ENCODE measurements around the gene ARHGAP30.
"Not testable (repeated sequence)": the region's sequence is repeated elsewhere in the genome, so short reads cannot be mapped to it uniquely, and the experiment has no call there.

ARHGAP30 gene

GRCh38 chr1:161069731-161070270, at the start of gene ARHGAP30:
Gene ARHGAP30, minus strand, starts transcription at chr1:161069891. Its CDS starts 267 bp downstream, at chr1:161069624.
- DNase-seq = no peak

DNA sequence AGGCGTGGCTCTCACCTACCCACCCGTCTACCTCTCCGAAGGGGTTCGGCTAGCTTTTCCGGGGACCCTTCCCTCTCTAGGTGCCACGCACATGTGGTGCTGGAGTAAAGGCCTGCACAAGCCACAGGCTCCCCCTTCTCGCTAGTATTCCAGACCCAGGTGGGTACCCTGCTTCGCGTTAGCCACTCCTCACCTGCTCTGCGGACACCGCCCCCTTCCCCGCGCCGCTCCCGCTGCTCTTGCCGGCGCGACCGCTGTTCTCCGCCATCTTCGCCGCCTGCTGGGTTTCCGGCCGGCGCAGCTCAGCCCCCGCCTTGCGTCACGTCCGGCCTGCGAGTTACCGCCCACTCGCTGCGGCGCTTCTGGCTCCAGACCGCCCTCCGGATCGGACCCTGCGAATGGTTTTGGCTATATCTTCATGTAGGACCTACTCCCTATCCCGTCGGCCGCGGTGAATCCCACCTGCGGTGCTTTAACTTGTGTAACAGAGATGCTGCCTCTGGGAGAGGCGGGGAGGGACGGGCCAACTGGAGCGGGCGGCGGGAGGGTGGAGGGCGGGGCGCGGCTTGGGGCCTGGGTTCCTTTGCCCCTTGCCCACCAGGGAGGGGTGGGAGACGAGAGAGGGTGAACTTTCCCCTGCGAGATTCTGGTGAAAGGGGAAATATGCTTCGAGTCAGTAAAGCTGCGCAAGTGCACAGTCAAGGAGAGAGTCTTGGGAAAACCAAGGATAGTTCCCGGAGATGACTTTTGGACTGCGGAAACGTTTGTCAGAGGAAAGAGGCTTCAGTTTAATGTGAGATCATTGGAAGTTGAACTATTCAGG, 48.3 kb upstream of the ARHGAP30 start, which contains the start of the genes NIT1 and PFDN2:
TSS of gene NIT1 (plus strand) at position 347 of the 823 bp plus-strand sequence. CDS start at position 419, 72 bp downstream.
TSS of gene PFDN2 (minus strand) at position 279 of the 823 bp plus-strand sequence. CDS start at position 268, 11 bp downstream.
- peak; percentile 86 for DNase-seq

GRCh38 chr1:161115961-161116360, 46.3 kb upstream of the ARHGAP30 start:
- not testable (repeated sequence) for DNase-seq

DNA sequence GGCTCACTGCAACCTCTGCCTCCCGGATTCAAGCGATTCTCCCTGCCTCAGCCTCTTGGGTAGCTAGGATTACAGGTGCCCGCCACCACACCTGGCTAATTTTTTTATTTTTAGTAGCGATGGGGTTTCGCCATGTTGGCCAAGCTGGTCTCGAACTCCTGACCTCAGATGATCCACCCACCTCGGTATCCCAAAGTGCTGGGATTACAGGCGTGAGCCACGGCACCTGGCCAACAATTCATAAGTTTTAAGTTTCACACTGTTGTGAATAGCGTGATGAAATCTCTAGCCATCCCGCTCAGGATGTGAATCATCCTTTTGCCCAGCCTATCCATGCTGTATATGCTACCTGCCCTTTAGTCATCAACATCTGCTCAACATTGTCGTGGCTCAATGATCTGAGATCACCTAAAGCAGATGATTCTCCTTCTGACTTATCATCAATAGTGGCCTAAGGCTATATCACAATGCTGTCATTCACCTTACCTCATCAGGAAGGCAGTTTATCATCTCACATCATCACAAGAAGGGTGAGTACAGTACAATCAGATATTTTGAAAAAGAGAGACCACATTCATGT, 45.5 kb upstream of the ARHGAP30 start:
- DNase-seq = no peak

- DNase-seq = no peak
Measured at GRCh38 chr1:161114556-161114955, 44.9 kb upstream of the ARHGAP30 start.

DNA sequence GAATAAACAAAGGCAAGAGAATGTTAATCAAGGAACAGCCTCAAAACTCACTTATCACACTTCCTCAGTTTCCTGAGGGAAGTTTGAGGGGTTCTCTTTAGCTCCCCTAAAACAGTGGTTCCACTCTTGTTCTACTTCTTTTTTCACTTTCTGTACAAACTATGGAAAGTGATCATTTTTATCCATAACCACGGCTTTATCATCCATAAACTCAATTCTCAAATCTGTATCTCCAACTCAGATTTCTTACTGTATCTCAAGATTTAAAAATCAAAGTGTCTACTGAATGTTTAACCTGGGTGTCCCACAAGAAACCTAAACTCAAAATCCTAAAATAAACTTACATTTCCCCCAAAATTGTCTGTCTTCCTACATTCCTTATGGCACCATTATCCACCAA, 44.2 kb upstream of the ARHGAP30 start:
- DNase-seq = no peak

- DNase-seq = no peak
Measured at GRCh38 chr1:161111527-161111926, 41.8 kb upstream of the ARHGAP30 start.

- no peak for DNase-seq
Measured at GRCh38 chr1:161111117-161111516, 41.4 kb upstream of the ARHGAP30 start.

DNA sequence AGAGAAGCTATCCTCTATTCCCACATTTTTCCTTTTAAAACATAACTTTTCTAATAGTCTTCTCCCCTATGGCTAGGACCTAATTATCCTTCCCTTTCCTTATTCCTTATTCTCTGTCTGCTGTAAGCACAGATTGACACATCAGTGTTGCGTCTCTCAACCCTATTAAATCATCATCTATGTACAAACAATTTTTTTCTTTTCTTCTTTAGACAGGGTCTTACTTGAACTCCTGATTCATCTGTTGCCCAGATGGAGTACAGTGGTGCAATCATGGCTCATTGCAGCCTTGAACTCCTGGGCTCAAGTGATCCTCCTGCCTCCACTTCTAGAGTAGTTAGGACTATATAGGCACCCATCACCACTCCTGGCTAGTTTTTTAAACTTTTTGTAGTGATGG, 36.7 kb upstream of the ARHGAP30 start:
- DNase-seq = no peak

- DNase-seq = no peak
Measured at GRCh38 chr1:161100556-161100955, 30.9 kb upstream of the ARHGAP30 start.

GRCh38 chr1:161099090-161099802, 29.6 kb upstream of the ARHGAP30 start:
- DNase-seq = no peak

DNA sequence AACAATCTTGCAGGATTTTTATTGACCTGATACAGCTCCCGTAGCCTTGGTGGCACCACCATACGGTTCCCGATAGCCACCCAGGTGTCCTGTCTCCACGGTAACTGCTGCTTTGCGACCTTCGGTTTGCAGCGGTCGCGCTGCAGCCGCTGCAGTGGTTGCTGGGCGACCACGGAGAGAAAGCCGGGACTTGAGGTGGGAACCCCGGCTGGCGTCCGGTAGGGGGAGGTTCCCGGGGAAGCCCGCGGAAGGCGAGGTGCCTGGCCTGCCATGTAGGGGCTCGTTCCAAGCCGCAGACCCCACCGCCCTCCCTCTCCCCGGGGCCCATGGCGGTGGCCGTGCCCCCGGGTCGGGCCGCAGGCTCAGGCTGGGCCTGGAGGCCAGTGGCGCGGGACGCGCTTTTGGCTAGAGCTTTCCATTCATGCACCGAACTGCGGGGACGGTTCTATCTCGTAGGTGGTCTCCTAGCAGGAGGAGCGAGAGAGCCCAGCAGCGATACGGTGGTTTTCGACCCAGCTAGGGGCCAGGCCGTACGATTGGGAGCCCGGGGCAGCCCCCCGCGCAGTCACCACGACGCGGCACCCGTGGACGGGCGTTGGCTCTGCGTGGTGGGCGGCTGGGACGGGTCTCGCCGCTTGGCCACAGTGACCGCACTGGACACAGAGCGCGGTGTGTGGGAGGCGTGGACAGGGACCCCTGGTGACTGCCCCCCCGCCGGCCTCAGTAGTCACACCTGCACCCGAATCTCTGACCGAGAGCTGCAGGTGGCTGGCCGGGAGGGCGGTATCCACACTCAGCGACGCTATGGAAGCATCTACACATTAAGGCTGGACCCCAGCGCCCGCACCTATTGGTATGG, 28.7 kb upstream of the ARHGAP30 start, which contains the start of gene KLHDC9:
TSS of gene KLHDC9 (plus strand) at position 152 of the 859 bp plus-strand sequence. CDS start at position 327, 175 bp downstream.
- DNase-seq = peak; percentile 91

- no peak for DNase-seq
Measured at GRCh38 chr1:161096530-161096929, 26.8 kb upstream of the ARHGAP30 start.

DNA sequence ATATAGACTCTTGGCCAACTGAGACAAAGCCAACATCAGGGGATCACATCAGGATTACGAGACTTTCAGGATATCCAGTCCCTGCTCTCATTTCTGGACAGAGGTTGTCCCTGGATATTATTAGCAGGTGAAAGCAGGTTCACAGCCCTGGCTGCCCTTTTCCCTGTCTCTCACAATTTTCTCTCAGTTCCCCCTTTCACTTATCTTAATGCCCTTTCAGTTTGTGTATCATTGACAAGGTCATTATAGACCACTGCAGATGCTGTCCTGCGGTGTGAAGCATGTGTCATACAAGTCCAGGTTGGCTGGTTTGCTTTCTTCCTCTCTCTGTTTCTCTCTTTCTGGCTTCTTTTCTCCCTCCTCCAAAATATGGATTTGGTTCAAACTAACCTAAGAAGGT, 26.3 kb upstream of the ARHGAP30 start:
- DNase-seq = no peak

- no peak for DNase-seq
Measured at GRCh38 chr1:161095230-161095629, 25.5 kb upstream of the ARHGAP30 start.

DNA sequence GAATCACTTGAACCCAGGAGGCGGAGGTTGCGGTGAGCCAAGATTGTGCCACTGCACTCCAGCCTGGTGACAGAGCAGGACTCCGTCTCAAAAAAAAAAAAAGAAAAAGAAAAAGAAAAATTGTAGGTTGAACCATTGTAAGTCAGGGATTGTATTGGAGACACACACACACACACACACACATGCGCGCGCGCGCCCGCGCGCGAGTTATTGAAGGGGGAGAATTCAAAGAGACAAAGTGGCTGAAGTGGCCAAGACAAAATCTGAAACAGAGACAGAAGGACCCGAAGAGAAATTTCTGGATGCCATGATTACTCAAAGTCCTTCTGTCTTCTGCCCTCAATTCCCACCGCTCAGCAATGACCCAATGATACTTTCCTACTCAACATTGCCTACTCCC, 24.8 kb upstream of the ARHGAP30 start:
- no peak for DNase-seq

DNA sequence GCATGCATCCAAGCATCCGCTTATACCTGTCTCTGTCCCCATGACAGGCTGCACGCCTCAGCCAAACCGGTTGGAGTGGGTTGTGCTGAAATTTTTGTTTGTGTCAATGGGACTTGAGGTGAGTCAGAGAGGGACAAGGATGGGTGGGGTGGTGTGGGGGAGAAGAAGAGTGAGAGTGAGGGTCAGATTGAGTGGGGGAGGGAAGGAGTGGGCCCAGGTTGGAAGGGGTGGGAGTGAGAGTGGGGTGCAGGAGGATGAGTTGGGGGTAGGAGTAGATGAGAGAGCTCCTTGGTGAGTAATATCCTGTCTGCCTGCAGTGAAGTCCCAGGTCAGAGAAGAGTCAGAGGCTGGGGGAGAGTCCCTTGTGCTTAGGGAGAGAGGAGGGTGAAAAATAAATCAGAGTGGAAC, 22.9 kb upstream of the ARHGAP30 start:
- no peak for DNase-seq

- no peak for DNase-seq
Measured at GRCh38 chr1:161091796-161092507, 22.3 kb upstream of the ARHGAP30 start.

DNA sequence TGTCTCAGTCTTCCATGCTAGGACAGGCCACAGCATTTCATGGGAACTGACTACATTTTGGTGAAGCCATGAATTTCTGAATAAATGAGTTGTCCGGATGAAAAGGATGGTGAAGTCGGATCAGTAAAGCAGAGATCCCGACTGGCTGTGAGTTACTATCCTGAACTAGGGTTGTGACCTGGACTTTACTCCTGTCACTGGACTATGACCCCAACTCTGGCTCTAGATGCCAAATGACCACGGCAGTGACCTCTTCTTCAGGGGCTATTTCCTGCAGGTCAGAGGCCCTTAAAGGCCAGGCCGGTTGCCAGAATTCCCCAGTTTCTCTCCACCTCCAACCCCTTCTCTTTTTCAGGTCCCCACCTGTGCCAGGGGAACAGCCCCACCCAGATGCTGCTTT, 21.4 kb upstream of the ARHGAP30 start:
- no peak for DNase-seq

GRCh38 chr1:161090617-161091016, 20.9 kb upstream of the ARHGAP30 start:
- DNase-seq = no peak

DNA sequence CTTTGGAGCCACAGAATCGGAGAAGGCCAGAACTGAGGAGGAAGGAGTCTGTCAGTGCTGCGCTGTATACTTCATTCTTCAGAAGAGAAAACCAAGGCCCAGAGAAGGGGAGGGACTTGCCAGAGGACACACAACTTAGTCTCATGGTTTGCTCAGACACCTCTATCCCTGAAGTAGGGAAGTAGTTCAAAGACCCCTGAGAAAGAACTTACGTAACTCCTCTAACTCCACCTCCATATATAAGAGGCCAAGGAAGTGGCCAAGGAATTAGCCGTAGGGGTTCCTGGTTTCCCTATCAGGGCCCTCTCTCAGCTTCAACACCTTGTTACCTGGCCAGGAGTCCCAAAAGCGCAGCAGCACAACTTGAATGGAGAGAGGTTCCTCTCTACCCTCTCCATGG, 20.2 kb upstream of the ARHGAP30 start:
- DNase-seq = no peak

Measured in NCI-H146 (cell line).